Liver (tissue), 9 donors: ENCODE results near the gene CYB5R4. TPM values are rescaled to one million over a fixed set of nuclear protein-coding genes. Genes with fewer than 3 reads are reported as not detected.
"Not testable (repeated sequence)": the region's sequence is repeated elsewhere in the genome, so short reads cannot be mapped to it uniquely, and the experiment has no call there.

ENCODE experiments used
- DNase-seq: peaks from one replicate; pipeline ENCODE4 v3.0.0-alpha.2; 2017; ENCODE audit warnings: low spot score
- H3K27ac ChIP-seq, 2 donors: one replicate each; pipeline ENCODE4 v1.7.0; 2013; ENCODE audit warnings: inconsistent platforms in 2 of 2, low read length in 2 of 2, control low read depth in 1 of 2, low read depth in 1 of 2, mild to moderate bottlenecking in 1 of 2
- H3K27me3 ChIP-seq, 4 donors: one replicate each; pipeline versions ENCODE4 v1.6.1 to v1.7.0; 2013; ENCODE audit warnings: low read length in 3 of 4, inconsistent platforms in 1 of 4, mild to moderate bottlenecking in 1 of 4, moderate library complexity in 1 of 4; ENCODE audit not compliant: control insufficient read depth in 4 of 4, insufficient read depth in 4 of 4
- H3K36me3 ChIP-seq, 4 donors: one replicate each; pipeline versions ENCODE4 v1.6.1 to v1.7.0; 2013; ENCODE audit warnings: low read length in 3 of 4, mild to moderate bottlenecking in 3 of 4, low read depth in 1 of 4, moderate library complexity in 1 of 4; ENCODE audit not compliant: control insufficient read depth in 4 of 4, insufficient read depth in 3 of 4
- H3K4me1 ChIP-seq, 4 donors: one replicate each; pipeline versions ENCODE4 v1.6.1 to v1.7.0; 2013; ENCODE audit warnings: low read length in 3 of 4, mild to moderate bottlenecking in 3 of 4, moderate library complexity in 1 of 4; ENCODE audit not compliant: control insufficient read depth in 4 of 4, insufficient read depth in 4 of 4
- H3K4me3 ChIP-seq, 3 donors: one replicate each; pipeline versions ENCODE4 v1.6.1 to v1.7.0; 2013; ENCODE audit warnings: low read length in 3 of 3, control low read depth in 1 of 3, low read depth in 1 of 3, mild to moderate bottlenecking in 1 of 3
- H3K9ac ChIP-seq, 2 donors: one replicate each; pipeline ENCODE4 v1.7.0; 2013; ENCODE audit warnings: low read length in 2 of 2, mild to moderate bottlenecking in 2 of 2, moderate library complexity in 2 of 2, control low read depth in 1 of 2, low read depth in 1 of 2
- H3K9me3 ChIP-seq, 4 donors: one replicate each; pipeline versions ENCODE4 v1.6.1 to v1.7.0; 2013; ENCODE audit warnings: low read length in 3 of 4; ENCODE audit not compliant: control insufficient read depth in 4 of 4
- ATF3 ChIP-seq: IDR thresholded peaks from 2 replicates; pipeline ENCODE4 v1.6.1; 2016; ENCODE audit warnings: antibody characterized with exemption
- EGR1 ChIP-seq, 2 donors: IDR thresholded peaks; 2 replicates each; pipeline ENCODE4 v1.6.1; 2016 to 2018; ENCODE audit warnings: antibody characterized with exemption in 2 of 2, low read depth in 2 of 2
- GABPA ChIP-seq, 2 donors: IDR thresholded peaks in 1 of 2; conservative IDR thresholded peaks in 1 of 2; 2 replicates each; pipeline ENCODE4 v1.6.1; 2016; ENCODE audit warnings: antibody characterized with exemption in 2 of 2, mild to moderate bottlenecking in 1 of 2, moderate library complexity in 1 of 2
- MAX ChIP-seq: IDR thresholded peaks from 2 replicates; pipeline ENCODE4 v1.6.1; 2016; ENCODE audit warnings: antibody characterized with exemption
- NR2F2 ChIP-seq: IDR thresholded peaks from 2 replicates; pipeline ENCODE4 v1.6.1; 2016; ENCODE audit warnings: antibody characterized with exemption
- RAD21 ChIP-seq, 2 donors: IDR thresholded peaks; 2 replicates each; pipeline ENCODE4 v1.6.1; 2016; ENCODE audit warnings: antibody characterized with exemption in 2 of 2, mild to moderate bottlenecking in 2 of 2
- REST ChIP-seq: IDR thresholded peaks from 2 replicates; pipeline ENCODE4 v1.6.1; 2016; ENCODE audit warnings: antibody characterized with exemption, mild to moderate bottlenecking
- RXRA ChIP-seq, 2 donors: IDR thresholded peaks; 2 replicates each; pipeline ENCODE4 v1.6.1; 2017 to 2018; ENCODE audit warnings: antibody characterized with exemption in 2 of 2, mild to moderate bottlenecking in 1 of 2
- SP1 ChIP-seq: IDR thresholded peaks from 2 replicates; pipeline ENCODE4 v1.6.1; 2018; ENCODE audit warnings: antibody characterized with exemption, mild to moderate bottlenecking
- TAF1 ChIP-seq: conservative IDR thresholded peaks from 2 replicates; pipeline ENCODE4 v1.6.1; 2016; ENCODE audit warnings: antibody characterized with exemption, mild to moderate bottlenecking
- YY1 ChIP-seq: IDR thresholded peaks from 2 replicates; pipeline ENCODE4 v1.6.1; 2016; ENCODE audit warnings: antibody characterized with exemption, mild to moderate bottlenecking
- ZBTB33 ChIP-seq: IDR thresholded peaks from 2 replicates; pipeline ENCODE4 v1.6.1; 2016; ENCODE audit warnings: antibody characterized with exemption
- WGBS: extraction: QIAGEN DNeasy Blood & Tissue Kit; methylation state at CpG from one replicate; pipeline ENCODE4 v1.1.7; 2013; 5-methylcytosine and 5-hydroxymethylcytosine counted together
- polyA plus RNA-seq, 2 donors: library from polyadenylated mRNA; stranded (reverse) in 1 of 2; unstranded in 1 of 2; fragments of 200-250 nt in 1 of 2; fragments of >200 nt in 1 of 2; fragmentation: Nextera tagmentation in 1 of 2; extraction: Ambion mirVana in 1 of 2; gene quantifications; one replicate each; pipeline versions ENCODE4 v1.2.1 to v1.2.3, GENCODE V29; 2013 to 2015
- total RNA-seq, 2 donors: library from RNA; depleted of rRNA; stranded (reverse); fragments of >200 nt; gene quantifications; one replicate each; pipeline ENCODE4 v1.2.3, GENCODE V29; 2014
- donor health status: healthy.
- donor health status: healthy.
- donor health status: healthy.
- donor health status: healthy.
- donor health status: healthy.

CYB5R4 gene
- total and polyA plus RNA-seq, 4 donors, result 3.4 to 7.8 (median 5.4) TPM

GRCh38 chr6:83905648-83906047 lies 46.2 kb downstream of the CYB5R4 start:
- Histone ChIP-seq H3K9ac (no peak overlapping the region), H3K36me3 (no peaks in the 10 kb centered on the region), H3K4me3 (no peak overlapping the region), H3K9me3 (no peaks in the 10 kb centered on the region), H3K4me1 (no peaks in the 10 kb centered on the region), H3K27me3 (no peaks in the 10 kb centered on the region), H3K27ac (no peak overlapping the region)
- TF ChIP-seq MAX (no peak), RXRA (IDR thresholded peaks at IDR 0.05) (no peak), ATF3 (no peak), SP1 (no peak), ZBTB33 (no peak), GABPA (IDR thresholded peaks at IDR 0.05 in 1 of 2, conservative IDR thresholded peaks at IDR 0.05 in 1 of 2) (no peak), YY1 (no peak), NR2F2 (no peak), REST (no peak), RAD21 (IDR thresholded peaks at IDR 0.05) (no peak), TAF1 (no peak), EGR1 (IDR thresholded peaks at IDR 0.05; ENCODE audit: low read depth in 2 of 2) (no peak)
- over 99% methylated on average over 4 of the region's 4 CpGs for WGBS
- DNase-seq, result no peak

- not testable (repeated sequence) for H3K9ac ChIP-seq, H3K4me1 ChIP-seq, H3K27me3 ChIP-seq, H3K9me3 ChIP-seq, DNase-seq, H3K36me3 ChIP-seq, H3K4me3 ChIP-seq, H3K27ac ChIP-seq
- 95% methylated on average over 5 of the region's 5 CpGs for WGBS
Measured at GRCh38 chr6:83907623-83908390, 48.3 kb downstream of the CYB5R4 start.
